Left hindlimb (tissue), 1 donor: ENCODE measurements around the gene FHIT.

ENCODE experiments used
- DNase-seq: peaks from one replicate; pipeline ENCODE4 v3.0.0-alpha.2; 2018

Gene FHIT

DNA sequence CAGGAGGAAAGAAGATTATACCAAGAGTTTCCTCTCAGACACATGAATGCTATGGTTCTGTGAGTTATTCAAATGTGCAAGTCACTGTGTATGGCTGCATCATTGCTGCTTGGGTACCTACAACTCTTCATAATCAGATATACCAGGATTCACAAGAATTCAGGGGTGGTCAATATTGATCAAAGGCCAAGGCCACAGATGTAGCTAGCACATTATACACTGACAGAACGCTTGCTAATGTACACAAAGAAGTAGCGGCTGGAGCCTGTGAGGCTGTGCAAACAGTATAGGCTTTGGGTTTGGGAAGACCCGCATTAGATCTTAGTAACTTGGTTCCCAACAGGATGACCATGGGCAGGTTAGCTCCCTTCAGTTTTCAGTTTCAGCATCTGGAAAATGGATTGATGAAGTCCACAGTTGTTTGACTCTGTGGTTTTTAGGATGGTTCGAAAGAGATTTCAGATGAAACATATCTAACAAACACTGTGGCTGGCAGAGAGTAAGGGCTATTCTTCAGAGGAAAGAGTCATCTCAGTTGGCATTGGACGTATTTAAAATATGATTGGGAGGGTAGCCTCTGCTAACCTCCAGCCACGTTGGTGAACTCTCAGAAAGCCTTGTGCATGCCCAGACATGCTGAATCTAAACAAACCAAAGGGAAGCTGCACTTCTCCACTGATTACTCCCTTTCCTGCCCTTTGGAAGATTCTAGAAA lies 1452.7 kb downstream of the FHIT start:
- DNase-seq: no peak

DNA sequence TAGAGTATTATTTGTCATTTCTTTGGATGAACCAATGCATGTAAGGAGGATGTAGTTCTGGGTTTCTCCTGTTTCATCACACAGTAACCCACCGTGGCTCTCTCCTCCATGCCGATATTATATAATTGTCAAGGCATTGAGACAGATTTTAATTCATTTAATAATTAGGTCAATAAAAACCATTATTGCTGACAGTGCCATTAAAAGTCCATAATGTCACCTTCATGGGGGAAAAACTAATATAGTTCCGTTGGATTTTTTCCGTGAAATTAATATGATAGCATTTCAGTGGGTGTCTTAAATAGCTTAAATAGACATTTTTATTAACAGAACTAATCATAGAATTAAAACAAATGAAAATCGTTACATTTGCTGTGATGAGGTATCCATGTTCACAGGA lies 1453.7 kb downstream of the FHIT start:
- no peak for DNase-seq

DNA sequence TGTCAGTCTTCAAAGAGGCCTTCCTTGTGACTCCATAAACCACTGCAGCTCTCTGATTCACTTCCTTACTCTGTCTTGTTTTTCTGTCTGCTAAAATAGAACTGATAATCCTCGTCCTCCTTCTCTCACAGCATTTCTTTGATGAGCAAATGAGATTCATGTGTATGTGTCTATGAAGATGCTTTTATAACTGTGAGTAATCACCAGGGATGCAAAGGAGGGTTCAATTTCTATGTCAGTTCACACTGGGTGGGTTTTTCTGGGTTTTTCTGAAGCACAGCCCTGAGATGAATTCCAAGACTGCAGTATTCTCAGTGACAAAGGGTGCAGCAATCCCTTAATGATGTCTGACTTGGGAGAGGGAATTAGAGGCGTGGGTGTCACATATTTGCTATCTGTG lies 1454.8 kb downstream of the FHIT start:
- no peak for DNase-seq

DNA sequence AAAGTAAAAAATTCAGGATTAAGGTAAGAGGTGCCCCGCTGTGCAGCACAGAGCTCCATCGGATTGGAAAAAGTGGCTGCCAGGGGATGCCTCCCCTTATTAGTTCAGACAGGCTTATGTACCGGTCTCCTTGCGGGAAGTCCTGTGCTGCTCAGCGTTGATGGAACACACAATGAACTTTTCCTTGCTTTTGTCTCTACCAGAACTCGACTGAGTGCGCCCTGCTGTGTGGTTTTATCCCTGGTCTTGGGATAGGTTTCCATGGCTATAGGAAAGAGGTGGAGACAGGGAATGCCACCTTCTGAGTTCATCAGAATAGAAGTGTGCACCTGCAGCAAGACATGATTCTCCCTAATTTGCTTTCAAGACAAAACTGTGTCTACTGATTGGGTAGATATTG lies 1455.5 kb downstream of the FHIT start:
- DNase-seq: no peak

DNA sequence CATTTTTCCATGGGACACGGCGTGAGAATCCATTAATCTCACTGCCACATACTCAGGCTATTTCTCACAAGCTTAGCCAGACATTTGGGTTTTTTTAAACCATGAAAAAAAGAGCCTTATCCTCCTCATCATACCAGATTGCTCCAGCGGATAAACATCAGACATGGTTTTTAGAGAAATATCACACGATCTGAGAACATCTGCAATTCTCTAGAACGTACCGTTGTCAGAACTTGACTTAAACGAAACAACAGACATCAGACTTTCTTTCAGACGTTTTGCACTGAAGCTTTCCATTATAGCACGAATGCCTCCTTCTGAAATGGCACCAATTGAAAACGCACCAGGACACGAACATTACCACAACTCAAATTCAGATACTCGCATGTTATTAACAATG lies 1457.3 kb downstream of the FHIT start:
- DNase-seq: no peak

DNA sequence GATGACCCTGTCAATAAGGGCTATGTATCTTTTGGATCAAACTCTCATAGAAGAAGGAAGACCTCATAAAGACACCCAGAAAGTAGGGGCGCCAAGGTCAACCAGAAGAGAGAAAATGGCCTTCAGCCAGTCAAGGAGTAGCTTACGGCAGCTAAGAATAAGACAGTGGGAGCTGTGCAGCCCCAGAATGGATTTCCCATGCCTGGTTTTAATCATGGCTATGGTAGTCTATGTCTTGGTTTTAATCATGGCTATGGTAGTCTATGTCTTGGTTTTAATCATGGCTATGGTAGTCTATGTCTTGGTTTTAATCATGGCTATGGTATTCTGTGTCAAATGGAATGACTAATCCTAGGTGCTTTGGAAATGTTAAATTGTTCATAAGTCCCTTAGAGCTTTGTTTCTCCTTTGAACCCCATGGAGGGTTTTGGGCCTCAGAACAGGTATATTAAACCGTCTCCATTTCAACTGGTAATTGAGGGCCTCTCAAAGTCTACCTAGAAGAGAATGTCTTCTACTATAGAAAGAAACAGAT lies 1459.4 kb downstream of the FHIT start:
- no peak for DNase-seq

DNA sequence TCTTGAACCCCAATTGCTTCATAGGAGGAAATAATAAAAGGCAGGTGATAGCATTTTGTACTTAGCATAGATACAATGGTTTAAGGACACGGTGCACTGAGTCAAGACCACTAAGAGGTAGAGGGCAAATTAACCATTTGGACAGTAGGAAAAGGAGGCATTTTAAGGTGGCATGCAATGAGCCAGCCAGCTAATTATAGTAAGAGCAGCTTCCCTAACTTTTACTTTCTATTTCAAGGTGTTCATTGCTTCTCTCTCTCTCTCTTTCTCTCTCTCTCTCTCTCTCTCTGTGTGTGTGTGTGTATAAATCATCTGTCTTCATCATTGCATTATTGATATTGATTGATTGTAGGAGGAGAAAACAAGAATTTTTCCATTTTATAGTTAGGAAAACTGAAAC lies 1461.0 kb downstream of the FHIT start:
- DNase-seq: no peak

DNA sequence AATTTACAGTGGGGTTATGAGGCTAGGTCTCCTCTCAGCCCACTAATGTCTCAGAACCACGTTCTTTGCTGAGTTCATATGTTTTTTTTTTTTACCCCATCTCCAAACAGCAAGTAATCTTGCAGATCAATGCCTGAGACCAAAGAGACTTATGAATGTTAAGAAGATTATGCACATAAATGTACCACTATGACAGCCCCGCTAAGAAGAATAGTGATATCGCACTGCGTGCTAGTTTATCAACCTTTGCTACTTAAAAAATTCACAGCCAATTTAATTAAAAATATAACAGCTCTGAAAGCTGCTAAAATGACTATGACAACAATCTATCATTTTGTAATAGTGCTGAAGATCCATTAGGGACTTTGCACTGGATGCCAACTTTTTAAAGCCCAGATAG lies 1462.5 kb downstream of the FHIT start:
- no peak for DNase-seq

DNA sequence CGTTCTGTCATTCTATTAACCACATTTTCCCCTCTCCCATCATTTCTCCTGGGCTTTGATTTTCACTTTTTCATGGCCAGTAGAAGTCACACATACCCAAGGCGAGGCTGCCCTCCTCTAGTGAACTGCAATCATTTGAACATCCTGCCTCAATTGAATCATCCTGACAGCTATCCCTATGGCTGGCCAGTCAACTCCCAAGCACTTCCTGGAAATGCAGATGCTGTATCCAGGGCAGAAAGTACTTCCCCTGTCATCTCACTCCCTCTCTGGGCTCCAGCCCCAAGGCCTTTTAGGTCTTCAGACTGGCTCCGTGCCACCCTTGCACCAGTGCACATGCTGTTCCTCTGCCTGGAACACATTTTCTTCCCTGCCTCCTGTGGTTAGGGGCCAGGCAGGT lies 1463.1 kb downstream of the FHIT start:
- no peak for DNase-seq

DNA sequence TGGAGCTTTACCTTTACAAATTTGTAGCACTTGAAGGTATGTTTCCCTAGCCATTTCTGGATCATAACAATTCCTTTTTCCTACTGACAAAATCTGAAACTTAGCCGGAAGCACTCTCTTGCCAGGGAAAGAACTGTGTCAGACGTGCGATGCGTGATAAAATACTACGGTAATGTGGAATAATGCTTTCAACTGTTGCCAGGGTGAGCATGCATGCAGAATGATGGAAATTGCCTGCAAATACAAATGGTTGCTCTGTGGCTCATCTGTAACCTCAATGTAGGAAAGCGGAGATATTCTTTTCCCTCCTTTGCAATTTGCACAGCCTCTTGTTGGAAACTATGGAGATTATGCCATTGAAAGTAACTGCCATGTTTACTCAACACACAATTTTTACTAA lies 1464.9 kb downstream of the FHIT start:
- DNase-seq: no peak

DNA sequence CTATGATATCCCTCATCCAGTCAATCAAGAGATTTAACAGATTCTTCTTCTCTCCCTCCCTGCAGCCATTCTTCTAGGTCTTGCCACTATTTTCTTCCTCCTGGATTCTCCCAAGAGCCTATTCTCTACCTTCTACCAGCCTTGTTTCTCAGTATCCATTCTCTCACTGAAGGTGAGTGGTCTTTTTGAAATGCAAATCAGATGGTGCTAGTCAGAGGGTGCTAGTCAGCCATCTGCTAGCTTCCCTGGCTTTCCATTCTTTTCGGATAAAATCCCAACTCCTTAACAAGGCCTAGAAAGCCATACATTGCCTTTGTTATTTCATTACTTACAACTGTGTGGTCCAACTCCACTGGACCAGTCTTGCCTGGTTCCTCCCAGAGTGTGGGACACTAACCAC lies 1467.1 kb downstream of the FHIT start:
- no peak for DNase-seq

DNA sequence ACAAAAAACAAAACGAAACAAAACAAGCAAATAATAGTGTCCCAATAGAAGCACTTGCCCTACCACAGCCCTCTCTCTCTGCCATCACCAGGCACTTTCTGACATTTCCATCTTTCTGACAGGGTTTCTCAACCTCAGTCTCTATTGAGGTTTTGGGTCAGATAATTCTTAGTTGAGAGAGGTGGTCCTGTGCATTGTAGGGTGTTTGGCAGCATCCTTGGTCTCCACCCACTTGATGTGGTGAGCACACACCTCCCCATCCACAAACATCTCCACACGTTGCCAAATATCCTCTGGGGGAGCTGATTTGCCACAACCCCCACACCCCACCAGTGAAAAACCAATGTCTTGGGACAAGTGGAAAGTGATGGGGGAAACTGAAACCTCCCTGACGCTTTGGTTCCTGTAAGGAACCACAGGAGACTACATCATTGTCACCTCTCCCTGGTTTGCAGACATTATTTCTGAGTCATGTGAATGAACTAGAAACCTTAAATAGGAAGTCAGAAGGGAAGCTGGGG lies 1467.7 kb downstream of the FHIT start:
- no peak for DNase-seq

DNA sequence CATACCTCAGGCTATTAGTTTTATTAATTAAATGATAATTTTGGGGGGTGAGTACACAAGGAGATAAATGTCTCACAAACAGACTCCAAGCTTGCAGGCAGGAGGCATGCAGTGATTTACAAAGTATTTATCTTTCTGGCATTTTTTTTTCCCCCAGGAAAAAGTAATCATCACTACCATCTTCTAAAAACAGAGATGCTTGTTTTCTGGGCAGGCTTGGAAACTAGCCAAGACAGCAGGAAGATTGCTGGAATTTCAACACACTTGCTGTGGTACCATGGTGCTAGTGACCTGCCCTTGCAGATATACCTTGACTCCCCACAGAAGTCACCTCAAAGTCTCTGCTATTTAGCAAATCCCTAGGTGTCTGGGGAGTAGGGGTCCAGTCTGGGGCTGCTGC lies 1468.6 kb downstream of the FHIT start:
- no peak for DNase-seq

DNA sequence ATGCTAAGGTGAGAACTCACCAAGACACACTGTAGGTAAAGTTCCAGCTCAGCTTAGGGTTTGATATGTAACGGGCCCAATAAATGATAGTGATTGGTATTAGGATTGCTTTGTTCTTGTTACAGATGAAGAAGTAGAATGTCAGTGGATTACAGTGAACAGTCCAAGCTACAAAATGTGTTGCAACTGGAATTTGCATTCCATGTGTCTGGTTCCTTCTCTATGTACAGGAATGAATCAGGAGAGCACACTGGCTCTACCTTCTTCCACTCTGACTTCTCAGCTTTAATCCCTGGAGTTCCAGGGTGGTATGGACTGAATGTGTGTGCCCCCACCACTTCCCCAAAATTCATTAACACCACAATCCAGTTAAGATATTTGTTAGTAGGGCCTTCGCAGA lies 1471.0 kb downstream of the FHIT start:
- no peak for DNase-seq

DNA sequence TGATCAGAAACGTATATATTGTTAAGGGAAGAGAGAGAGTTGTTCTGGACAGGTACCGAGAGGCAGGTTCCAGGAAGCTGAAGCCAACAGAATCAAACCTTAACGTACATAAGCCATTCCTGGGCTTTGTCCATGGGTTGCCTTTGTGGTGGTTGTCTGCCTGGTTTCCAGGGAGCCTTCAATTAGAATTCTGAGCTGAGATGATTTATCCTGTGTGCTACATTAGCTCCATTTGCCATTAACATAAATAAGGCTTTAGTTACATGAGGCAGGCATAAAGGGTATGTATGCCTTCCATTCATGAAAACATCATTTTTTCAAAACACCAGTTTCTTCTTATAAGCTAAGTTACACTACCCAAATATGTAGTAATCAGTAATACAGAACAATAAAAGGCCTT lies 1472.0 kb downstream of the FHIT start:
- DNase-seq: no peak

DNA sequence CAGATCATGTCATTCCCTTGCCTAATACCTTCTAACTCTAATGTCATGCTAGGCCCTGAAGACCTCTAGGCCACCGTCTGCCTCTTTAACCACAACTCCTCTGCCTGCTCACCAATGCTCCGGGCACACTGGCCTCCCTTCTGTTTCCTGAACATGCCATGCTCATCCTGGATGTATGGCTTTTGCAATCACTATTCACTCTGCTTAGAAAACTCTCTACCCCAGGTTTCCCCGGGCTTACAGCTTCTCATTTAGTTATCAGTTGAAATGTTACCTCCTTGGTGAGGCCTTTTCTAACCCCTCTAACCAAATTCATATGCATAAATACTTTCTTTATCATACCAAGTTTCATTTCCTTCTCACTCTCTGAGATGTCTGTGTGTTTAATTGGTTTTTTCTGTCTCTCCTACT lies 1473.6 kb downstream of the FHIT start:
- DNase-seq: no peak

DNA sequence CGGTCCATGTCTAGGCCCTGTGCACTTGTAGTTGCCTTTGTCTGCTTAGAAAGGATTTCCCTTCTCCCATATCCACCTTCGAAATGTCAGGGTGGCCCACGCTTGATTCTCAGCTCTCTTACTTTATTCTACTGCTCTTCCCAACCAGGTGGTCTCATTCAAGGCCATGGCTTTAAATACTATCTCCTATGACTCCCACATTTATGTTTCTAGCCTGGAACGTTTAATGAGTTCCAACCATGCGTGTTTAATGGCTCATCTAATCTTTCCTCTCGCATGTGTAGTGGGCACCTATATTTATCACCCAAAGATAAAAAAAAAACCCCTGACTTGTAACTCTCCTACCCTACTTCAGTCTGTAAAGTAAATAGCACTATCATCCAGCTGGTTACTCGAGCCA lies 1474.2 kb downstream of the FHIT start:
- DNase-seq: no peak

DNA sequence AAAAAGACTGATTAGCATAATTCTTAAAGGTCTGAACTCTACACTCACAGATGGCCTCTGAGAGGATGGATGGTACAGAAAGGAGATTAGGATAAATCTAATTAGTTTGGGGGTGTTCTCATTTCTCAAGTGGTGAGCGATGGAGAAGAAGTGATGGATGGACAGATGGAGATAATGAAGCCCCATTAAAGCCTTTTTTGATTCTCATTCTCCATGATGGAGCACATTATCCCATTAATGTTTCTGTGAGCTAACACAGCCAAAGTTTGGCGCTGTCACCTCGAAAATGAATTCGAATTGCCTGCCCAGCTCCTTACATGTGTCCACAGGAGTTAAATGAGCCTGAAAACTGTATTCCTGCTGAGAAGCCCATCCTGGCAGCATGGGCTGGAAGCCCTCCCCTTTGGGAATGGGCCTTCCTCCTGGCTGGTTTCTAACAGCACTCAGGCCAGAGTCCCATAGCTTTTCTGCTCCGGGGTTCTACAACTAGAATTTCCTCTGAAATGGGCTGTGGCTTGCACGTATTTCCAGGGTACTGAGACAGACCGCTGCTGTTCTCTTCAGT lies 1475.4 kb downstream of the FHIT start:
- DNase-seq: no peak

DNA sequence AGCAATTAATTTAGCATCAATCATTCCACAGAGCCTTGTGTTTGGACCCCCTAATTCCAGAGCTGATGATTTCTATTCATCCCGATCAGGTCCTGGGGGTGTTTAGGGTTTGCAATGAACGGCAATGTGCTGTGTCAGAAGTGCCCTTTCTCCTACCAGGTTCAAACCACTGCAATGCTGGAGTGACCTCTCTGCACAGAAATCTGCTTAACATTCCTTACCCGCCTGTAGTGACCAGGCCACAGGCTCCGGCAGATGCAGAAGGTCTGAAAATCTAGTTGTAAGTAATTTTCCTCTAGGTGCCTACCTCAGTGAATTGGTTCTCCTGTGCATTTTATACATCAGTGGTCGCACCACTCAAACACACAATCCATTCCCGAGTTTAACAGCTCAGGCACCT lies 1476.1 kb downstream of the FHIT start:
- DNase-seq: no peak

DNA sequence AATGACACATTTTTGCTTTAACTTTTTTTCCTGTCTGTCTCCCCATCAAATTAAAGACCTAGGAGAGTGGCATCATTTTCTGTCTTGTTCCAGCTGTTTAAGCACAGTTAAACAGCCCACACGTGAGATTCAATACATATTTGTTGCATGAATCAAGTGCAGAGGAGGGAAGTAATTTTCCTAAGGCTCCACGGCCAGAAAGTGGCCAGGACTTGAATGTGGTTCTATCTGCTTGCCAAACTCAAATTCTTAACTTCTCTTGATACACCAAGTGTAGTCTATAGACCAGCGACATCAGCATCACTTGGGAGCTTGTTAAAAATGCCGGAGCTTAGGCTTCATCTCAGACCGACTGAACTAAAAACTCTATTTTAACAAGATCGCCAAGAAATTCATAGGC lies 1476.6 kb downstream of the FHIT start:
- no peak for DNase-seq

DNA sequence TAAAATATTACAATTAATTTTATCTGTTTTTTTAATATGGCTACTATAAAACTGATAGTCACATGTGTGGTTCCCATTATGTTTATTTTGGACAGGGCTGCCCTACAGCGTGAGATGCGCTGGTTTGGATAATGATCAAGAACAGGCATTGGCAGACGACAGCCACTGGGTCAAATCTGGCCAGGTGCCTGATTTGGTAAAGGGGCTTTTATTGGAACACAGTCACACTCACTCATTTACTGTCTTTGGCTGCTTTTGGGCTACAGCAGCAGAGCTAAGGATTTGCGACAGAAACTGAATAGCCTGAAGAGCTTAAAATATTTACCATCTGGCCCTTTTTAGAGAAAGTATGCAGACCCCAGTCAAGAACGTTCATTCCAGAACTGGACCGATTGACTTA lies 1477.3 kb downstream of the FHIT start:
- DNase-seq: no peak

DNA sequence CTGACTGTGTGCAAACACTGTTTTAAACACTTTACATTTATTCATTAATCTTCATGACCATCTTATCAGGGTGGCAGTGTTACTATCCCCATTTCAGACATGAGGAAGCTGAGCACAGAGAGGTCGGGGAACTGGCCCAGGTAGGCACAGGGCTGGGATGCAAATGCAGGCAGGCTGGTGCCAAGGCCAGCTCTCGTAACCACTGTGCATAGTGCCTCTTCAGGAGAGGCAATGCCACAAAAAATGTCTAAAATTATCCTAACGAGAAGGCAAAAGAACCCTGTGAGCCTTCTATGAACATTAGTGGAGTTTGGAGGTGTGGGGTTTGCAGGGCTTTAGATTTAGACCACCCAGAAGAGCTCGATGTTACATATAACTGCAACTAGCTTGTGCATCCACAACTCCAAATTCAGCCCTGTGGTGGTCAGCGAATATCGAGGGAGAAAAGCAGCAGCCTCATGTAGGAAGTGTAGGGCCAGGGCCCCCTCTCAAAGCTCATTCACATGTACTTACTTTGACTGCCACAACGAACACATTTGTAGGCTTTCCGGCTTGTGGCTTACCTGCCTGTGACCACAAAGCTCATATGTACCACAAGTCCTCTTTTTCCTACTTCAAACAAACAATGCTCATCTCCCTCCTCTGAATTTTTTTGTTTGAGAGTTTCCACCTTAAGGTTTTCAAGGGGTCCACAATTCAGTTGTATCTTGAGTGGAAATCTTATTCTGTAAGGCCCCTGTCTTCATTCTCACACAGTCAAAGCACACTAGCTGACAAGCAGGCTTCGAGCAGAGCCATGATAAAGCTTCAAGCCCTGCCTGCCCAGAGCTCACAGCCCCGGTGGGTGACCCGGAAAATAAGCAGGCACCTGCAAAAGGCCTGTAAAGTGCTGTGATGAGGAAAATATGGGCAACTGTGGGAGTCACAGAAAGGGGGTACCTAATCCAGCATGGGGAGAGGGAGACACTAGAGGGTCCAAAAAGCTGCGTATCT lies 1478.5 kb downstream of the FHIT start:
- no peak for DNase-seq

DNA sequence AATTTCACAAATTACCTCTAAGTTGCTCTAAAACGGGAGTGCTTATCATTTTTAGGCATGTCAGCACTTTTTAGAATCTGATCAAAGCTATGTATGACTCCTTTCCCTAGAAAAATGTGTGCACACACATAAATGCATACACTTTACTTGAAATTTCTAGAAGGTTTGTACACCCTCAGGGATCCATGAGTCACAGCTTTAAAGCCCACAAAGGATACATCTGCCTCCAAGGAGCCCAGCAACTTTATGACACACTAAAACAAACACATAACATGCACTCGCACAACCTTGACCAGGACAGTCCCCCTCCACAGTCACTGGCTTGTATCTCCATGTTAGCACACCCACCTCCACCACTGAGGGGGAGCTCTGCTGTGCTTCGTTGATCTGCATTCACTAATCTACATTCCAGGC lies 1479.5 kb downstream of the FHIT start:
- DNase-seq: no peak
